ENCODE results near the gene LMNB1.
"Not testable (repeated sequence)": the region's sequence is repeated elsewhere in the genome, so short reads cannot be mapped to it uniquely, and the experiment has no call there.

Gene LMNB1, protein sequence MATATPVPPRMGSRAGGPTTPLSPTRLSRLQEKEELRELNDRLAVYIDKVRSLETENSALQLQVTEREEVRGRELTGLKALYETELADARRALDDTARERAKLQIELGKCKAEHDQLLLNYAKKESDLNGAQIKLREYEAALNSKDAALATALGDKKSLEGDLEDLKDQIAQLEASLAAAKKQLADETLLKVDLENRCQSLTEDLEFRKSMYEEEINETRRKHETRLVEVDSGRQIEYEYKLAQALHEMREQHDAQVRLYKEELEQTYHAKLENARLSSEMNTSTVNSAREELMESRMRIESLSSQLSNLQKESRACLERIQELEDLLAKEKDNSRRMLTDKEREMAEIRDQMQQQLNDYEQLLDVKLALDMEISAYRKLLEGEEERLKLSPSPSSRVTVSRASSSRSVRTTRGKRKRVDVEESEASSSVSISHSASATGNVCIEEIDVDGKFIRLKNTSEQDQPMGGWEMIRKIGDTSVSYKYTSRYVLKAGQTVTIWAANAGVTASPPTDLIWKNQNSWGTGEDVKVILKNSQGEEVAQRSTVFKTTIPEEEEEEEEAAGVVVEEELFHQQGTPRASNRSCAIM

DNA sequence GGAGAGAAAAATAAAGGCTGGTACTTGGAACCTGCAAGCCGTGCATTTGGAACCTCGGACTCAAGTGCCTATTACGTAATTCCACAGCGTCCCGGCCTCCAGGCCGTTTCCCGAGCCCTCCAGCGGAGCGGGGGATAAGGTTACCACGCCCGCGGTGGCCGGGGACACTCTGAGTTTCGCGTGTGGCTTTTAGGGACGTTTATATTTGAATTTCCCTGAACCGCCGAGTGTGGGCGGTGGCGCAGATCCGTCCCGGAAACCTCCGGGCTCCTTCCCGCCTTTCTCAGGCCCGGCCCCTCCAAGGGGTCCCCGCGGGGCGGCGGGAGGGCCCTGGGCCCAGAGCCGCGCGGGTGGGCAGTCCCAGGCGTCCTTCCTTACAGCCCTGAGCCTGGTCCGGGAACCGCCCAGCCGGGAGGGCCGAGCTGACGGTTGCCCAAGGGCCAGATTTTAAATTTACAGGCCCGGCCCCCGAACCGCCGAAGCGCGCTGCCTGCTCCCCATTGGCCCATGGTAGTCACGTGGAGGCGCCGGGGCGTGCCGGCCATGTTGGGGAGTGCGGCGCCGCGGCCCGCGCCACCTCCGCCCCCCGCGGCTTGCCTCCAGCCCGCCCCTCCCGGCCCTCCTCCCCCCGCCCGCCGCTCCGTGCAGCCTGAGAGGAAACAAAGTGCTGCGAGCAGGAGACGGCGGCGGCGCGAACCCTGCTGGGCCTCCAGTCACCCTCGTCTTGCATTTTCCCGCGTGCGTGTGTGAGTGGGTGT is at the start of gene LMNB1:
Gene LMNB1, plus strand, starts transcription at position 638 of the 758 bp plus-strand sequence. CDS start 373 bp downstream, outside the sequence.
- peak; percentile 91 for DNase-seq (ENCODE audit: low read depth)

GRCh38 chr5:126732716-126733115 is 44.2 kb upstream of the LMNB1 start:
- DNase-seq (ENCODE audit: low read depth): no peak

- not testable (repeated sequence) for DNase-seq (ENCODE audit: low read depth)
Measured at GRCh38 chr5:126734573-126734972, 42.4 kb upstream of the LMNB1 start.

DNA sequence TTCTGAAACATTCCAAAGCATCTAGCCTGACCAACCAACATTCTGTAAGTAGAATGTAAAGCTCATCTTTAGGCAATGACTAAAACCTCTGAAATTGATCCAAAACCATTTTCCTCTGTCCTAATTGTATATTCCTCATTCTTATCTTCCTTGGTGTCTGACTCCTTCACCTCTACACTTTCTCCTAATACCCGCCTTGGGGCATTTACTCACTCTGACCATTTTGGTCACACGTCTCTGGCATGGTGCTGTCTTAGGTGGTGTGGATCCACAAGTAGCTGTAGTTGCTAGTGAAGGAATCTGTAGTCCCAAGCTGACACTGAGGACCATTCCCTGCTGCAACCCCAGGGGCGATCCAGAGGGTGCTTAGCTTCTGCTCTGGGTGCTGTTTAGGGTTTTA is 40.8 kb upstream of the LMNB1 start:
- no peak for DNase-seq (ENCODE audit: low read depth)

GRCh38 chr5:126741361-126741760 is 35.6 kb upstream of the LMNB1 start:
- no peak for DNase-seq (ENCODE audit: low read depth)

DNA sequence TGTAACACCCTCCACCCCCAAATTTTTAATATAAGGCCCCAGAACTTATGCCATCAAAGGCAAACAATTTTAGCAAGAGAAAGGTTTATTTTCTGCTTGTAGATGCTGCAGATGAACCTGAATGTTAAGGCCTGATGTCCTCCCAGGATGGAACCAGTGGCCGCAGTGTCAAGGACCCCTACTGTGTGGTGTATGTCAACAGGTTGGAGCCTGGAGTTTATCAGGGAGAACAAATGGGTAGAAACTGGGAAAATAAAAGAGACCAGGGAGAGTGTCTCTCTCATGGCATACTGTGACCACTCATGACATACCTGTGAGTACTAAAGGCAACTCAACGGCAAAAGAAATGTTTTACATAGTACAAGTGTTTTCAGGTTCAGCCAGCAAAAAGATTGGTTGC is 34.5 kb upstream of the LMNB1 start:
- no peak for DNase-seq (ENCODE audit: low read depth)

DNA sequence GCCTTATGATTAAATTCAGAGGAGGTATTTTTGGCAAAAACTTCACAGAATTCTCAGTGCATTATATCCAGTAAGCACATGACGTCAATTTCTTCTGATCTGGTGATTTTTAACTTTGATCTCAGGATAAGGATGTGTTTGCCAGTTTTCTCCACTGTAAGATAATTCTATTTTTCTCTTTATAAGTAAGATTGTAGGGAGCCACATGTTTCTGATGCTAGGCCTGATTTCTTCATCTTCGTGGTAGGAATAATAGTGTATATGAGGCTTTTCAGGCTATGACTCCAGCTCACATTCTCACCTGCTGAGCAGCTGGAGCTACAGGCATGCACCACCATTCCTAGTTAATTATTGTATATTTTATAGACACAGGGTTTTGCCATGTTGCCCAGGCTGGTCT is 32.1 kb upstream of the LMNB1 start:
- no peak for DNase-seq (ENCODE audit: low read depth)

DNA sequence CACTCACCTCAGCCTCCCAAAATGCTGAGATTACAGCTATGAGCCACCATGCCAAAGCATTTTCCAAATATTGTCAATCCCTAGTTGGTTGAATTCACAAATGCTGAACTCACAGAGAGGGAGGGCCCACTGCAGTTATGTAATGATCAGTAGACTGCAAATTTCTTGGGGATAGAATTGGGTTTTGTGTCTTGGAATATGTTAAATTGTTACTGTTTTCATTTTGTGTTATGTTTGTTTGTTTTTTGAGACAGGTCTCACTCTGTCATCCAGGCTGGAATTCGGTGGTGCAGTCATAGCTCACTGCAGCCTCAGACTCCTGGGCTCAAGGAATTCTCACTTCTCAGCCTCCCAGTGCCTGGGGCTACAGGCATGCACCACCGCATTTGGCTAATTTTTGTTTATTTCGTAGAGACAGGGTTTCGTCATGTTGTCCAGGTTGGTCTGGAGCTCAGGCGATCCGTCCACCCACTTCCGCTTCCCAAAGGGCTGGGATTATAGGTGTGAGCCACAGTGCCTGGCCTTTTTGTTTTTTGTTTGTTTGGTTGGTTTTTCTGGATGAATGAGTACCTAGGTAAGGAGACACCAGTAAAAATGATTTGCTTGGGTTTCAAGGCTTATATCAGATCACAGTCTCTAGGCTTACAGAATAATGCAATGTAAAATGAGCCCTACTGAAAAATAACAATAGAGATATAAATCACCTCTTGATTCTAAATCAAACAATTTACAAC is 31.5 kb upstream of the LMNB1 start:
- DNase-seq (ENCODE audit: low read depth): no peak

DNA sequence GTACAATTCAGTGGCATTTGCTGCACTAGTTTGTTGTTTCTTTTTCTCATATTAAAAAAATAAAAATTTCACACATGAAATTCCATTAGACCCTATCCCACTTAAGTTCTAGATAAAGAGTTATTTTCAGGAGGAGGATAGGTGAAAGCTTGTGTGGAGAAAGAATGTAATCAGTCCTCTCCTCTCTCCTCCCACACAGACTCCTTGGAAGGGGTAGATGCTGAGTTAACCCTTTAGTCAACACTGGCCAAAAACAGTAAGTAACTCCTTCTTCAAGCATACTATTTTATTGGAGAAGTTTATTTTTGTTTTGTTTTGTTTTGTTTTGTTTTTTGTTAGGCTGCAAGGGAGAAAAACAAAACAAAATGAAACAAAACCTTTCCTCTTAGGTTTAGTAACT is 30.6 kb upstream of the LMNB1 start:
- DNase-seq (ENCODE audit: low read depth): no peak

GRCh38 chr5:126752081-126752785 is 24.7 kb upstream of the LMNB1 start:
- DNase-seq (ENCODE audit: low read depth): no peak

- DNase-seq (ENCODE audit: low read depth): no peak
Measured at GRCh38 chr5:126753227-126753626, 23.7 kb upstream of the LMNB1 start.

GRCh38 chr5:126754609-126755008 is 22.3 kb upstream of the LMNB1 start:
- DNase-seq (ENCODE audit: low read depth): no peak

GRCh38 chr5:126755593-126755992 is 21.3 kb upstream of the LMNB1 start:
- DNase-seq (ENCODE audit: low read depth): no peak

DNA sequence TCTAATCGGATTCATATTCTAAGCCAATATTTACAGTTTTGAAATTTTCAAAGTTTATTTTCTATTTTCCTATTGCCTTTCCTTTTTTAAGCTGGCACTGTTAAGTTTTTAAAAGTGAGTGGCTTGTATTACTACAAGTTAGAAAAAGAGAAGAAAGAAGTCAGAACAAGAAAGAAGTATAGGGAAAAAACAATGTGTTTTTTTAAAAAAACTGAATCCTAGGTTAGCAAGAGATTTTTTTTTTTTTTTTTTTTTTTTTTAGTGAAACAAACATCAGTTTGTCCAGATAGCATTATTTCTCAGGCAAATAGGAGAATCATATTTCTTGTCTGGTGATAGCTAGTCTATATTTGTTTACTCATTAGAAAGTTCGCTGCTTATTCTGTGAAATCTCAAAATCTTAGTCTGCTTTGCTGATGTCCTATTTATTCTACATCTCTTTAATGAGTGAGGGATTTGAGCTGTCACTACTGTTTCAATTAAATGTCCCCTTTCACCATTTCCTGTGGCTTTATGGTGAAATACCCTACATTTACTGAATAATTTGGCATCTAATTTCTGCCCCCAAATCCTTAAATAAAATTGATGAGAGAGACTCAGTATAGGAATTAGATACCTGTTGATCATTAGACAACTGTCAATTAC is 19.1 kb upstream of the LMNB1 start:
- DNase-seq (ENCODE audit: low read depth): no peak

DNA sequence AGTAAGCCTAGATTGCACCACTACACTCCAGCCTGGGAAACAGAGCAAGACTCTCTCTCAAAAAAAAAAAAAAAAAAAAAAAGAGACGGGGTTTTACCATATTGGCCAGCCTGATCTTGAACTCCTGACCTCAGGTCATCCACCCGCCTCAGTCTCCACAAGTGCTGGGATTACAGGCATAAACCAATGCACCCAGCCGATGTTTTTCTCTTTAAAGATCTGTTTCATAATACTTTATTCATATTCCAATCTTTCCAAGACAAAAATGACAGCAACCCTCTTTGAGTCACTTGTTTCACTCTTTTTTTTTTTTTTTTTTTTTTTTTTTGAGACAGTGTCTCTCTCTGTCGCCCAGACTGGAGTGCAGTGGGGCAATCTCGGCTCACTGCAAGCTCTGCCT is 13.6 kb upstream of the LMNB1 start:
- no peak for DNase-seq (ENCODE audit: low read depth)

DNA sequence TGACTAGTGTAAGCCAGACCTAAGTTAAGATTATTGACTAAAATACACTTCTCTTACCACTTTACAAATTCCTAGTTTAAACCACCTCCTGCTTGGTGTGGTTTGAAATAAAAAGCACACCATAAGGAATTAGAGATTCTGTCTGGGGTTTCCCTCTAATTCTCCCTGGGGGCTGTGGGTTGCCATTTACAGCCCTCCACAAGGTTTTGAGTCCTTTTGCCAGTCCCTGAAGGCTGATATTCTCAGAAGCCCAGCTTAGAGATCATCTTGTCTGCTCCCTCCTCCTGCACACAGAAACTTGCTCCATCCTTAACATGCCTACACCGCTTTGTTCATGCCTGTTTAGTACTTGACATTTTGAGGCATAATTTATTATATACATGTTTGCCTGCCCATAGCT is 7.2 kb upstream of the LMNB1 start:
- DNase-seq (ENCODE audit: low read depth): no peak

- DNase-seq (ENCODE audit: low read depth): not testable (repeated sequence)
Measured at GRCh38 chr5:126773536-126773935, 3.4 kb upstream of the LMNB1 start.

GRCh38 chr5:126774595-126774994 is 2.3 kb upstream of the LMNB1 start:
- not testable (repeated sequence) for DNase-seq (ENCODE audit: low read depth)

DNA sequence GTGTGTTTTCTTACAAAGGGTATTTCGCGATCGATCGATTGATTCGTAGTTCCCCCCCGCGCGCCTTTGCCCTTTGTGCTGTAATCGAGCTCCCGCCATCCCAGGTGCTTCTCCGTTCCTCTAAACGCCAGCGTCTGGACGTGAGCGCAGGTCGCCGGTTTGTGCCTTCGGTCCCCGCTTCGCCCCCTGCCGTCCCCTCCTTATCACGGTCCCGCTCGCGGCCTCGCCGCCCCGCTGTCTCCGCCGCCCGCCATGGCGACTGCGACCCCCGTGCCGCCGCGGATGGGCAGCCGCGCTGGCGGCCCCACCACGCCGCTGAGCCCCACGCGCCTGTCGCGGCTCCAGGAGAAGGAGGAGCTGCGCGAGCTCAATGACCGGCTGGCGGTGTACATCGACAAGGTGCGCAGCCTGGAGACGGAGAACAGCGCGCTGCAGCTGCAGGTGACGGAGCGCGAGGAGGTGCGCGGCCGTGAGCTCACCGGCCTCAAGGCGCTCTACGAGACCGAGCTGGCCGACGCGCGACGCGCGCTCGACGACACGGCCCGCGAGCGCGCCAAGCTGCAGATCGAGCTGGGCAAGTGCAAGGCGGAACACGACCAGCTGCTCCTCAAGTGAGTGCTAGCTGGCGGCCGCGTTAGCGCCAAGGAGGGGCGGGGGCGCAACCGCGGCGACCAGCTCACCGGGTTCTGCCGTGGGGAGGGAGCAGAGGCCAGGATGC is 480 bp downstream of the LMNB1 start:
- peak; percentile 34 for DNase-seq (ENCODE audit: low read depth)

DNA sequence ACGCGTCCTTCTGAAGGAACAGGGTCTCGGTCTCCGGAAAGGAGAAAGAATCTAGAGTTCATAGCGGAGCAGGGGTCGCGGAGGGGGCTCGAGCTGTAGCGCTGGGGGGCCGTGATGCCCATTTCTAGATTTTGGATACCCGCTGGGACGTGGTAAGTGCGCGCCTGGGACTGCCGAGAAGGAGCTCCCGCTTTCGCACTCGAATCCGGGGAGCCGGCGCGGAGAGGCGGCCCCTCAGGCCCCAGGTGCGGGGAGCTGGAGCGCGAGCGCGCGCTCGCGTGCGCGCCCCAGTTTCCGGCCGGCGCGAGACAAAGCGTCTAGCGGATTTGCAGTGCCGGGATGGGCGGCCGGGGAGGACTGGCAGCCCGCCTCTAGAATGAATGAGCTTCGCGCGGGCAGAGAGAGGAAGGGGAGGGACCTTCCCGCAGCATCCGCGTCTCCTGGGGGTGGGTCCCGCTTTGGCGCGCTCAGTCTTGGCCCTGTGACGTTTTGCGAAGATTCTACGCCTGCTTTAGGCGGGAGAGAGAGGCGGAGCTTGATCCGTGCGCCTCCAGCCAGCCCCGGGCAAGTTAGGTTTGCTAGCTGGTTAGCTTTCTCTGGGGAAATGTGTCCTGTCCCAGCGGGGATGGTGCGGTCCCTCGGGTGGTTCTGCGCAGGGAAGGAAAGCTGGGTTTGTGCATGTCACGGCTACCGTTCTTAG is 1.2 kb downstream of the LMNB1 start:
- DNase-seq (ENCODE audit: low read depth): peak; percentile 94

Data from activated T-cell treated with anti-CD3 and anti-CD28 coated beads for 24 hours (primary cell).